ENCODE measurements around the gene CAPRIN2. TPM values are rescaled to one million over a fixed set of nuclear protein-coding genes. Genes with fewer than 3 reads are reported as not detected.

CAPRIN2 gene
- total and polyA plus RNA-seq, 2 of the 4 experiments (the other 2 are of a cell fraction) = 18.9 to 23.8 TPM

DNA sequence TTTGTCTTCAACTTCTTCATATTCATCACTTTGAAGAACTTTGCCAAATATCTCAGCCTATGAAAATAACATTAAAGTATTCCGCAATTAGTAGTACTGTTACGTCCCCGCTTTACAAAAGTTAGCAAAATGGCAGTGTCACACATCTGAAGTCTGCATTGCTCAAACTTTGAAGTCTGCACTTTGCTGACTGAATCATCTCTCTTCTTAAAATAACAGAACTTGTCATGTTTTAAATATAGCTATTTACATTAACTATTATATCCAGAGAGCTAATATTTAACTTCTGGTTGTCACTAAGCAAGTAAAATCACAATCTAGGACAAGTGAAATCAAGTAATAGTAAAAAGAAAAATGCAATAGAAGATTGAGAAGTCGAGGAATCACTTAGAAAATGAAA is 93.5 kb downstream of the CAPRIN2 start:
- Histone ChIP-seq H3K23ac (ENCODE audit: low read depth, low read length) (no peak overlapping the region), H3K36me3 (ENCODE audit: control insufficient read depth, insufficient read depth, low read length) (peaks cover 4% of the 10 kb centered on the region), H4K8ac (ENCODE audit: low read depth in 2 of 2, low read length in 2 of 2) (no peak overlapping the region), H4K5ac (ENCODE audit: low read depth, low read length) (no peak overlapping the region), H2AK5ac (ENCODE audit: low read depth, low read length) (no peak overlapping the region), H3K4me2 (ENCODE audit: low read depth, low read length) (no peak overlapping the region), H2BK20ac (ENCODE audit: low read depth, low read length) (no peak overlapping the region), H3K14ac (replicated peaks; ENCODE audit: low read depth, low read length) (no peak overlapping the region), H3K4me1 (ENCODE audit: control insufficient read depth, insufficient read depth, low read length) (no peaks in the 10 kb centered on the region), H3K4me3 (ENCODE audit: insufficient read depth, low read depth, low read length) (no peak overlapping the region), H3K18ac (ENCODE audit: low read depth, low read length) (no peak overlapping the region), H4K20me1 (ENCODE audit: insufficient read depth, low read length) (no peaks in the 10 kb centered on the region), H3K27me3 (ENCODE audit: control insufficient read depth, insufficient read depth, low read length) (no peaks in the 10 kb centered on the region), H2AK9ac (replicated peaks; ENCODE audit: low read depth, low read length, poor library complexity) (no peak overlapping the region), H3K56ac (ENCODE audit: extremely low read depth, insufficient read depth, low read length) (no peak overlapping the region), H3K27ac (ENCODE audit: insufficient read depth, low read length) (no peak overlapping the region), H2BK15ac (ENCODE audit: low read depth, low read length) (no peak overlapping the region), H2BK120ac (ENCODE audit: low read depth, low read length) (no peak overlapping the region), H3K9ac (ENCODE audit: low read depth, low read length) (no peak overlapping the region), H2AFZ (replicated peaks; ENCODE audit: low read length, poor library complexity) (no peak overlapping the region), H2BK5ac (ENCODE audit: low read depth, low read length, poor library complexity, severe bottlenecking) (no peak overlapping the region), H3K4ac (ENCODE audit: low read depth, low read length) (no peak overlapping the region), H4K91ac (ENCODE audit: insufficient read depth, low read depth, low read length) (no peak overlapping the region), H3K9me1 (ENCODE audit: insufficient read depth, low read length) (0 out of 2 replicates have a peak, but pooled peaks cover 2% of the 10 kb centered on the region), H3K9me3 (ENCODE audit: control insufficient read depth, insufficient read depth, low read length) (no peaks in the 10 kb centered on the region), H3K79me1 (ENCODE audit: low read depth in 1 of 2, low read length in 2 of 2) (no peaks in the 10 kb centered on the region; a peak in 1 of 4 replicates)
- ATAC-seq (ENCODE audit: low read depth) = no peak
- intact Hi-C loops (cut with micrococcal nuclease) (no loop called here), in situ Hi-C loops (cut with MboI; ENCODE audit: low sequenced_read_pairs) (no loop called here), dilution Hi-C loops (cut with HindIII; ENCODE audit: low sequenced_read_pairs, unreplicated experiment) (no loop called here)
- 100% methylated on average over 3 of the region's 4 CpGs; no CpG with 5 or more reads in 1 of the 2 experiments for WGBS, 2 experiments (ENCODE audit: extremely low coverage in 2 of 2, insufficient read length in 1 of 2)
- no peak for DNase-seq
- TF ChIP-seq CEBPB (IDR thresholded peaks at IDR 0.05; ENCODE audit: low read depth, low read length) = no peak
- TF ChIP-seq USF2 (IDR thresholded peaks at IDR 0.05; ENCODE audit: low read depth, low read length) = no peak
- TF ChIP-seq, protein P1, sequence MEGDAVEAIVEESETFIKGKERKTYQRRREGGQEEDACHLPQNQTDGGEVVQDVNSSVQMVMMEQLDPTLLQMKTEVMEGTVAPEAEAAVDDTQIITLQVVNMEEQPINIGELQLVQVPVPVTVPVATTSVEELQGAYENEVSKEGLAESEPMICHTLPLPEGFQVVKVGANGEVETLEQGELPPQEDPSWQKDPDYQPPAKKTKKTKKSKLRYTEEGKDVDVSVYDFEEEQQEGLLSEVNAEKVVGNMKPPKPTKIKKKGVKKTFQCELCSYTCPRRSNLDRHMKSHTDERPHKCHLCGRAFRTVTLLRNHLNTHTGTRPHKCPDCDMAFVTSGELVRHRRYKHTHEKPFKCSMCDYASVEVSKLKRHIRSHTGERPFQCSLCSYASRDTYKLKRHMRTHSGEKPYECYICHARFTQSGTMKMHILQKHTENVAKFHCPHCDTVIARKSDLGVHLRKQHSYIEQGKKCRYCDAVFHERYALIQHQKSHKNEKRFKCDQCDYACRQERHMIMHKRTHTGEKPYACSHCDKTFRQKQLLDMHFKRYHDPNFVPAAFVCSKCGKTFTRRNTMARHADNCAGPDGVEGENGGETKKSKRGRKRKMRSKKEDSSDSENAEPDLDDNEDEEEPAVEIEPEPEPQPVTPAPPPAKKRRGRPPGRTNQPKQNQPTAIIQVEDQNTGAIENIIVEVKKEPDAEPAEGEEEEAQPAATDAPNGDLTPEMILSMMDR (conservative IDR thresholded peaks at IDR 0.05; ENCODE audit: low read depth, low read length) = no peak
- no peak for TF ChIP-seq BHLHE40 (IDR thresholded peaks at IDR 0.05; ENCODE audit: low read depth, low read length)
- no peak for TF ChIP-seq RFX5 (IDR thresholded peaks at IDR 0.05; ENCODE audit: low read depth, low read length)
- no peak for TF ChIP-seq MAZ (IDR thresholded peaks at IDR 0.05; ENCODE audit: borderline replicate concordance, low read depth, low read length)
- TF ChIP-seq POLR2A (IDR thresholded peaks at IDR 0.05; ENCODE audit: low read depth, low read length) = no peak
- no peak for TF ChIP-seq MAFK (IDR thresholded peaks at IDR 0.05; ENCODE audit: low read depth, low read length)
- TF ChIP-seq NFE2L2 (IDR thresholded peaks at IDR 0.05; ENCODE audit: low read depth, low read length) = no peak
- TF ChIP-seq RAD21 (IDR thresholded peaks at IDR 0.05; ENCODE audit: low read length) = no peak
- no peak for TF ChIP-seq RCOR1 (IDR thresholded peaks at IDR 0.05; ENCODE audit: insufficient replicate concordance, low read length)
- TF ChIP-seq, protein P2, sequence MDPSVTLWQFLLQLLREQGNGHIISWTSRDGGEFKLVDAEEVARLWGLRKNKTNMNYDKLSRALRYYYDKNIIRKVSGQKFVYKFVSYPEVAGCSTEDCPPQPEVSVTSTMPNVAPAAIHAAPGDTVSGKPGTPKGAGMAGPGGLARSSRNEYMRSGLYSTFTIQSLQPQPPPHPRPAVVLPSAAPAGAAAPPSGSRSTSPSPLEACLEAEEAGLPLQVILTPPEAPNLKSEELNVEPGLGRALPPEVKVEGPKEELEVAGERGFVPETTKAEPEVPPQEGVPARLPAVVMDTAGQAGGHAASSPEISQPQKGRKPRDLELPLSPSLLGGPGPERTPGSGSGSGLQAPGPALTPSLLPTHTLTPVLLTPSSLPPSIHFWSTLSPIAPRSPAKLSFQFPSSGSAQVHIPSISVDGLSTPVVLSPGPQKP (IDR thresholded peaks at IDR 0.05; ENCODE audit: borderline replicate concordance, low read depth, low read length) = no peak
- no peak for TF ChIP-seq CHD1 (IDR thresholded peaks at IDR 0.05; ENCODE audit: low read depth, low read length)
- no peak for TF ChIP-seq MXI1 (IDR thresholded peaks at IDR 0.05; ENCODE audit: borderline replicate concordance, low read depth, low read length)
- TF ChIP-seq FOS (IDR thresholded peaks at IDR 0.05; ENCODE audit: low read depth, low read length) = no peak
- TF ChIP-seq SMC3 (IDR thresholded peaks at IDR 0.05; ENCODE audit: low read depth, low read length) = no peak
- POLR2A ChIA-PET (ENCODE audit: unreplicated experiment) = no interaction called here
- no TSS peak for BruUV-seq (replicated peaks)
- CTCF ChIA-PET = interaction anchor here (0.7 kb wide), 1 partner anchor 24 kb away, joined by 3 read pairs; no protein-coding TSS in a partner anchor

Measured in IMR-90 (cell line).